ENCODE results near the gene DCANP1.

The DCANP1 gene

DNA sequence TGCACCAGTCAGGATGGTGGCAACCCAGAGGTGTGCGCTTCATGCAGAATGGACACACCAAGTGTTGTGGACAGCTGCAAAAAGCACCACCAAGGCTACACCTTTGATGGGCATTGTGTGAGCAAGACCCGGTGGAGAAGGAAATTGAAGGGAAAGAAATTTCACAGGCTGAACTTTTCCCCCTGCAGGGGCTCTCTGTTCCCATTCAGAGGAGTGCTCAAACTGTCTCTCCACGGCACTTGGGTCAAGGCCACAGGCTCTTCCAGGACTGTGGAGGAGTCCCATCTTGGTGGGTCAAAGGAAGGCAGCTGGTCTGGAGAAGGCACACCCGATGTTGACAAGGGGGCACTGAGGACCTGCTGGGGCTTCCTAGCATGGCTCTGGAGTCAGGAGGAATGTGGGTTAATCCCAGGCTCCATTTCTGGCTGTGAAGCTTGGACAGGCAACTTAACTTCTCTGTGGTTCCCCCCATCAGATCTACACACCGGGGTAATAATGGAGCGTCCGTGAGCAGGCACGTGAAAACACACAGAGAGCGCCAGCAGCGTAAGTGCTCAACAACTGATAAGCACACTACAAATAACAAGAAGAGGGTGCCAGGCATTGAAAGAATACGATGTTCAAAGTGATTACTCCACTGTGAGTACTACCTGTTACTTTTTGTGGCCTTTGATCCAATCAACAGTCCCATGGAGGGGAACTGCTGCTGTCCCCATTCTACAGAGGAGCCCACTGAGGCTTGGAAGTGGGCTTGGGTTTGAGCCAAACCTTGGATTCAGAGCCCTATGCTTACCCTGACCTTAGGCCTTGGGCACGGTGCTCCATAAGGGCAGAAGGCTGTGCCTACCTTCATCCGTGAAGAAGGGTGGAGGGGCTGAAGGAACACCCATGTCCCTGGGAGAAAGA, 39.2 kb upstream of the DCANP1 start:
- in situ Hi-C loops (cut with MboI; ENCODE audit: low pct_unique_long_range_greater_than_20kb, low sequenced_read_pairs, unreplicated experiment): no loop called here
- TF ChIP-seq, protein P1, sequence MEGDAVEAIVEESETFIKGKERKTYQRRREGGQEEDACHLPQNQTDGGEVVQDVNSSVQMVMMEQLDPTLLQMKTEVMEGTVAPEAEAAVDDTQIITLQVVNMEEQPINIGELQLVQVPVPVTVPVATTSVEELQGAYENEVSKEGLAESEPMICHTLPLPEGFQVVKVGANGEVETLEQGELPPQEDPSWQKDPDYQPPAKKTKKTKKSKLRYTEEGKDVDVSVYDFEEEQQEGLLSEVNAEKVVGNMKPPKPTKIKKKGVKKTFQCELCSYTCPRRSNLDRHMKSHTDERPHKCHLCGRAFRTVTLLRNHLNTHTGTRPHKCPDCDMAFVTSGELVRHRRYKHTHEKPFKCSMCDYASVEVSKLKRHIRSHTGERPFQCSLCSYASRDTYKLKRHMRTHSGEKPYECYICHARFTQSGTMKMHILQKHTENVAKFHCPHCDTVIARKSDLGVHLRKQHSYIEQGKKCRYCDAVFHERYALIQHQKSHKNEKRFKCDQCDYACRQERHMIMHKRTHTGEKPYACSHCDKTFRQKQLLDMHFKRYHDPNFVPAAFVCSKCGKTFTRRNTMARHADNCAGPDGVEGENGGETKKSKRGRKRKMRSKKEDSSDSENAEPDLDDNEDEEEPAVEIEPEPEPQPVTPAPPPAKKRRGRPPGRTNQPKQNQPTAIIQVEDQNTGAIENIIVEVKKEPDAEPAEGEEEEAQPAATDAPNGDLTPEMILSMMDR (IDR thresholded peaks at IDR 0.05; ENCODE audit: extremely low read depth, insufficient read depth, missing control alignments): no peak
- no peak for DNase-seq (ENCODE audit: low spot score)

DNA sequence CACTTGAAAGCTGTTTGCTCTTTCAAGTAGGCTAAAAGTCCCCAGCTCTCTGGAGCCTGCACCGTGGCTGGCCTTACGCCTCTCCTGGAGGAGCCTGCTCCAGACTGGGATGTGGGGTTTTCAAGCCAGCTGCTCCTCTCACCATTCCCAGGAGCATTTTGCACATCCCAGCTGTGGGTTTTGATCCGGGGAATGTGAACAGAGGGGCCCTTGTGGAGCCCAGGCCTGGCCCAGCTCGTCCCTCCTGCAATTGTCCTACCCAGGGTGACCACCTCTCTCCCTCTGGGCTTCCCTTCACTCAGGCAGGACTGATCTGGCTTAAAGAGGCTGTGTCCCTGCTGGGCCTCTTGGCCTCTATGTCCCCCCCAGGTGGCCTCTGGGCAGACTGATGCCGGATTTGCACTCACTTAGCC, 37.5 kb upstream of the DCANP1 start:
- DNase-seq (ENCODE audit: low spot score): no peak
- TF ChIP-seq, protein P1 (IDR thresholded peaks at IDR 0.05; ENCODE audit: extremely low read depth, insufficient read depth, missing control alignments): no peak
- in situ Hi-C loops (cut with MboI; ENCODE audit: low pct_unique_long_range_greater_than_20kb, low sequenced_read_pairs, unreplicated experiment): no loop called here

DNA sequence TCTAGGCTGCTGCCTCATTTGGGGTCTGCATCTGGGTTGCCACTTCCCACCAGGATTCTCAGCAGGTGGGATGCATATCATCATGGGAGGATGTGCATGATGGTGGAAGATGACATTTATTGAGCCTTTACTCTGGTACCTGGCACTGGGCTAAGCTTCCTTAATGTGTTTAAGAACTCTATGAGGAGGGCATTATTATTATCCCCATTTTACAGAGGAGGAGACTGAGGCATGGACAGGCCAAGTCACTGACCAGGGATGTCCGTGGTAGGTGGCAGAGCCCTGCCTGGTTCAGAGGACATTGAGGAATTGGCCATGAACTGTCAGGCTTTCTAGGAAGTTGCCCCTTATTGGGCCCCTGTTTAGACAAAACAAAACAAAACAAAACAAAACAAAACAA, 36.1 kb upstream of the DCANP1 start:
- DNase-seq (ENCODE audit: low spot score): no peak
- TF ChIP-seq, protein P1 (IDR thresholded peaks at IDR 0.05; ENCODE audit: extremely low read depth, insufficient read depth, missing control alignments): no peak
- in situ Hi-C loops (cut with MboI; ENCODE audit: low pct_unique_long_range_greater_than_20kb, low sequenced_read_pairs, unreplicated experiment): no loop called here

DNA sequence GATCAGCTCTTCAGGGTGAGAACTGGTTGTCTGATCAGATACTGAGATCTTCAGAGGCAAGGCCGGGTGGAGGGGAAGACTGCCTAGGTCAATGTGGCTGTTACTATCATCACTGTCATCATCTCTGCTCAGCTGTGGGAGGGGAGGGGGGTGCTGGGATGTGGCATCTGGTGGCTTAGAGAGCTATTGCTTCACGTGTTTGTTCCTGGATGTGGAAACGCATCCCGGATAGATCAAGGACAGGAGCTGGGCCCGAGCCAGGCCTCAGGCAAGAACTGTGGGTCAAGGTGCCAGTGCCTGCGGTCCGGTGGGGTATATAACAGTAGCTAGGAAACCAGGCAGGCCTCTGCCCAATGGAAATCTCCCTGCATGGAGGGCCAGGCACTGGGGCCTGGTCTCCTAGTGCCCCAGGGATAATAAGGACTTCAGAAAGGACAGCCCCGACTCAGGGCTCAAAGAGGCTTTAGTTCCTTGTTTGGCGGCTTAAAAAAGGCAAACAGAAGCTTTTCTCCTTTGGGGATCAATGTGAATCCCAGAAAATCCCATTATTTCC, 35.3 kb upstream of the DCANP1 start:
- in situ Hi-C loops (cut with MboI; ENCODE audit: low pct_unique_long_range_greater_than_20kb, low sequenced_read_pairs, unreplicated experiment): no loop called here
- DNase-seq (ENCODE audit: low spot score): no peak
- TF ChIP-seq, protein P1 (IDR thresholded peaks at IDR 0.05; ENCODE audit: extremely low read depth, insufficient read depth, missing control alignments): no peak

DNA sequence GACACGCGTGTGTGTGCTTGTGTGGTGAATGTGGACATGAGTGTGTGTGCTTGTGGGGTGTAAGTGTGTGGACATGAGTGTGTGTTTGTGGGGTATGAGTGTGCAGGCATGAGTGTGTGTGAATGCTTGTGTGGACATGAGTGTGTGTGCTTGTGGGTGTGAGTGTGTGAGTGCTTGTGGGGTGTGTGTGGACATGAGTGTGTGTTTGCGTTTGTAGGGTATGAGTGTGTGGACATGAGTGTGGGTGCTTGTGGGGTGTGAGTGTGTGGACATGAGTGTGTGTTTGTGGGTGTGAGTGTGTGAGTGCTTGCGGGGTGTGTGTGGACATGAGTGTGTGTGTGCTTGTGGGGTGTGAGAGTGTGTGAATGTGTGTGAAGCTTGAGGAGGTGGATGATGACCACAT, 34.8 kb upstream of the DCANP1 start:
- TF ChIP-seq, protein P1 (IDR thresholded peaks at IDR 0.05; ENCODE audit: extremely low read depth, insufficient read depth, missing control alignments): no peak
- in situ Hi-C loops (cut with MboI; ENCODE audit: low pct_unique_long_range_greater_than_20kb, low sequenced_read_pairs, unreplicated experiment): no loop called here
- DNase-seq (ENCODE audit: low spot score): no peak

DNA sequence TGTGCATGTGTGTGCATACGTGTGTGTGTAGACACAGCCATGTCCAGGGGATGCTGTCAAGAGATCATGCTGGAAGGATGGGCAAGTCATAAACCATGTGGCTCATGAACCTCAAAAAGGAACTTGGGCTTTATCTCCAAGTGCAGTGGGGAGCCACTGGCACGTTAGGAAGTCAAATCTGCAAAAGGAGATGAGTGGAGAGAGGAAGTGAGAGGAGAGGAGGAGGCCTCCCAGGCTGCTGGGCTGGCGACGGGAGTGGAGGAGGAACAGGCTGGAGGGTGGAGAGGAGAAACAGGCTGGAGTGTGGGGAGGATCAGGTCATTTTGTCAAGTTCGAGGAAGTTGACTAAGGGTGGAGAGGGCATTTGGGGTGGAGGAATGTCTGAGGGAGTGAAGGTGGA, 34.2 kb upstream of the DCANP1 start:
- DNase-seq (ENCODE audit: low spot score): no peak
- in situ Hi-C loops (cut with MboI; ENCODE audit: low pct_unique_long_range_greater_than_20kb, low sequenced_read_pairs, unreplicated experiment): no loop called here

More for the DNA sequence above, 34.2 kb upstream of the DCANP1 start:
- TF ChIP-seq, protein P1 (IDR thresholded peaks at IDR 0.05; ENCODE audit: extremely low read depth, insufficient read depth, missing control alignments): no peak
